Osteoblast (primary cell): ENCODE measurements around the gene MGRN1. TPM values are rescaled to one million over a fixed set of nuclear protein-coding genes. Genes with fewer than 3 reads are reported as not detected.

Experiments used
- DNase-seq: peaks from one replicate; pipeline ENCODE4 v3.0.0; 2011; ENCODE audit warnings: low spot score, mixed read lengths; ENCODE audit not compliant: insufficient read length; ENCODE audit errors: missing footprints
- H2AFZ ChIP-seq: 2 replicates; pipeline ENCODE4 v1.6.0; 2011; ENCODE audit warnings: mild to moderate bottlenecking, low read length
- H3K27ac ChIP-seq: 2 replicates; pipeline ENCODE4 v1.5.1; 2011; ENCODE audit warnings: mild to moderate bottlenecking, low read depth, low read length, moderate library complexity
- H3K27me3 ChIP-seq: 2 replicates; pipeline ENCODE4 v1.6.0; 2012; ENCODE audit warnings: mild to moderate bottlenecking, control low read depth, inconsistent platforms, low read length, moderate library complexity; ENCODE audit not compliant: insufficient read depth
- H3K36me3 ChIP-seq: 2 replicates; pipeline ENCODE4 v1.5.1; 2011; ENCODE audit warnings: mild to moderate bottlenecking, low read length, control low read depth, moderate library complexity; ENCODE audit not compliant: insufficient read depth
- H3K4me1 ChIP-seq: 2 replicates; pipeline ENCODE4 v1.5.1; 2011; ENCODE audit warnings: mild to moderate bottlenecking, low read length, control low read depth, moderate library complexity; ENCODE audit not compliant: insufficient read depth
- H3K4me2 ChIP-seq: 2 replicates; pipeline ENCODE4 v1.6.0; 2011; ENCODE audit warnings: mild to moderate bottlenecking, low read length; ENCODE audit not compliant: insufficient read depth
- H3K4me3 ChIP-seq: fragments of 200-600 bp; sonication (generic); 3 replicates; pipeline ENCODE4 v1.5.1; 2012; ENCODE audit warnings: mild to moderate bottlenecking, low read length, inconsistent platforms; ENCODE audit not compliant: insufficient read depth
- H3K79me2 ChIP-seq: 2 replicates; pipeline ENCODE4 v1.6.0; 2012; ENCODE audit warnings: mild to moderate bottlenecking, low read length, control low read depth, inconsistent platforms; ENCODE audit not compliant: insufficient read depth
- H3K9me3 ChIP-seq: 2 replicates; pipeline ENCODE4 v1.5.1; 2011; ENCODE audit warnings: low read depth, low read length, control low read depth
- H4K20me1 ChIP-seq: 2 replicates; pipeline ENCODE4 v1.6.0; 2012; ENCODE audit warnings: mild to moderate bottlenecking, low read length, control low read depth; ENCODE audit not compliant: insufficient read depth
- total RNA-seq: library from RNA; depleted of rRNA; stranded (reverse); fragments of >200 nt; gene quantifications from 2 replicates; pipeline ENCODE4 v1.2.3, GENCODE V29; 2012
- TF ChIP-seq, protein P1 (sequence below): IDR thresholded peaks from 2 replicates; pipeline ENCODE4 v1.5.1; 2011; ENCODE audit warnings: mild to moderate bottlenecking, low read depth, low read length, moderate library complexity; ENCODE audit errors: extremely low read depth

Gene MGRN1
- total RNA-seq, 1 donor, result 46.7 TPM

DNA sequence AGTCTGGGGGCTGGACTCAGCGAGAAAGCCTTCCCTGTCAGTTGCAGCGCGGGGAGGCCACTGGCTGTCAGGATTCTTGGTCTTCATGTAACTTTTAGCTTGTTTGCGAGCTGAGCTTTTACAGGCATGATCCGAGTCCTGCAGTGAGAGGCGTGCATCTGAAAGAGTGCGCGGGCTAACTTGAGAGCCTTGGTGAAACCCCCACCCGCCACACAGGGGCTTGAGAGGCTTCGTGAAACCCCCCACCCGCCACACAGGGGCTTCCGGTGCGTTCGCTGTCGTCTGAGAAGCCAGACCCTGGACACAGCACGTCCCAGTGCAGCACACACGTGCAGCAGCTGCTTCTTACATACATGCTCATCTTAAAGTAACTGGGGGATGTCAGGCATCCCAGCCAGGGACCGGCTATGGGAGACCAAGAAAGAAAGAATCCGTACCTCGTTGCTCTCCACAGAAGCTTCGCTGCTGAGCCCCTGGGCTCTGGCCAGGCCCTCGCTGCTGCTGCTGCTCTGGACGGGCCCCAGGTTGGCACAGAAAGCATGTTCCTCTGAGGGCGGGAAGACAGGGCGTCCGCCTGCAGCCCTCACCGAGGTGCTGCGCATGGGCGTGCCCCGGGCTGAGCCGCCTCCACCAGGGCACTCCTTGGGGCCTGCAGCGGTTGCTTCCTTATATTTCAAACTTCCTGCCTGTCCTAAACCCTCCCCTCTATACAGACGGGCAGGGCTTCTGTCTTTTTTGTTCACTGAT lies 76.5 kb downstream of the MGRN1 start:
- TF ChIP-seq, protein P1, sequence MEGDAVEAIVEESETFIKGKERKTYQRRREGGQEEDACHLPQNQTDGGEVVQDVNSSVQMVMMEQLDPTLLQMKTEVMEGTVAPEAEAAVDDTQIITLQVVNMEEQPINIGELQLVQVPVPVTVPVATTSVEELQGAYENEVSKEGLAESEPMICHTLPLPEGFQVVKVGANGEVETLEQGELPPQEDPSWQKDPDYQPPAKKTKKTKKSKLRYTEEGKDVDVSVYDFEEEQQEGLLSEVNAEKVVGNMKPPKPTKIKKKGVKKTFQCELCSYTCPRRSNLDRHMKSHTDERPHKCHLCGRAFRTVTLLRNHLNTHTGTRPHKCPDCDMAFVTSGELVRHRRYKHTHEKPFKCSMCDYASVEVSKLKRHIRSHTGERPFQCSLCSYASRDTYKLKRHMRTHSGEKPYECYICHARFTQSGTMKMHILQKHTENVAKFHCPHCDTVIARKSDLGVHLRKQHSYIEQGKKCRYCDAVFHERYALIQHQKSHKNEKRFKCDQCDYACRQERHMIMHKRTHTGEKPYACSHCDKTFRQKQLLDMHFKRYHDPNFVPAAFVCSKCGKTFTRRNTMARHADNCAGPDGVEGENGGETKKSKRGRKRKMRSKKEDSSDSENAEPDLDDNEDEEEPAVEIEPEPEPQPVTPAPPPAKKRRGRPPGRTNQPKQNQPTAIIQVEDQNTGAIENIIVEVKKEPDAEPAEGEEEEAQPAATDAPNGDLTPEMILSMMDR, result no peak
- Histone ChIP-seq H3K27me3 (no peaks in the 10 kb centered on the region), H3K4me2 (no peak overlapping the region), H3K79me2 (no peaks in the 10 kb centered on the region), H3K27ac (no peak overlapping the region), H3K36me3 (peaks cover 57% of the 10 kb centered on the region), H3K4me1 (no peaks in the 10 kb centered on the region), H4K20me1 (peaks cover 3% of the 10 kb centered on the region), H2AFZ (no peak overlapping the region), H3K9me3 (no peaks in the 10 kb centered on the region), H3K4me3 (no peak overlapping the region)
- DNase-seq, result peak; percentile 37

DNA sequence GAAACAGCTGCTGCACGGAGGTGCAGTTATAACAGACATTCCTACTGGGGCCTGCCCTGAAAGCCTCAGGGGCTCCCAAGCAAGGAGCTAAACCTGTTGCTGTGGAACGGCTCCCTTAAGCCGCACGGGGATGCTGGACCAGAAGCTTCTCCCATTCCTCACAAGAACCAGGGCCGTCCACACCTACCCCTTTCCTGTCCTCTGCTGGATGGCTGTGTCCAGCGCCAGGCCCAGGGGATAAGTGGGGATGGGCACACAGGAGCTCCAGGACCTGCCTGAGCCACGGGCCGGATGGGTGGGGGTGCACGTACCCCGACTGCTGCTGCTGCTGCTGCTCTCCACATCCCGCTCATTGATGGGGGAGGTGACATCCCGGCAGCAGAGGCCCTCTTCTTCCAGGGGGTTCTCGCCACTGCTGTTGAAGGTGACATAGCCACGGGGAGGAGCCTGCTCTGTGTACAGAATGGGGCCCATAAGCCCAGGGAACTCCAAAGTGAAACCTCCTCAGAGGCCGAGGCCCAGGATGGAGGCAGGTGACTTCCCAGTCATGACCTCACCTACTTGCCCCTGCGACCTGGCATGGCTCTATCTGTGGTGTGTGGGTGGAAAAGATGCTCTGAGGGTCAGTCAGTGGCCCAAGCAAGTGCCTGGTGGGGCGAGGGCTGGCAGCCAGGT lies 77.3 kb downstream of the MGRN1 start:
- Histone ChIP-seq H2AFZ (no peak overlapping the region), H3K27ac (no peak overlapping the region), H3K4me3 (no peak overlapping the region), H3K9me3 (no peaks in the 10 kb centered on the region), H3K36me3 (peaks cover 56% of the 10 kb centered on the region), H3K4me2 (no peak overlapping the region), H3K27me3 (no peaks in the 10 kb centered on the region), H3K4me1 (no peaks in the 10 kb centered on the region), H3K79me2 (no peaks in the 10 kb centered on the region), H4K20me1 (no peaks in the 10 kb centered on the region)
- TF ChIP-seq, protein P1, result no peak
- DNase-seq, result peak; percentile 86

DNA sequence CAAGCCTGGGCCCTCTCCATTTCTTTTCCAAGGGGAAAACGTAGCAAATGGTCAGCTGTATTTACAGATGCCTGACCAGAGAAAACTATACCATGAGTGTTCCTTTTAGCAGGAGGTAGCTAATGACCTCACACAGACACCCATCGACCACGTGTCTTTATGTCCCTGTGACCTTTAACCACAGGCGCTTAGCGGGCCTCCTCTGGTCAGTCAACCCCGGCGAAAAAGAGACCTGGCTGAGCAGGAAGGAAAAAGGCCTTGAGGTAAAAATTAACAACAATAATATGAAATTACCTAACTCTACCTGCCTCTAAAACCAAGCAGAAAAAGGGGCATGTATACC lies 77.8 kb downstream of the MGRN1 start:
- H3K27ac ChIP-seq, result no peak overlapping the region
- H3K79me2 ChIP-seq, result no peaks in the 10 kb centered on the region
- H4K20me1 ChIP-seq, result no peaks in the 10 kb centered on the region
- no peaks in the 10 kb centered on the region for H3K27me3 ChIP-seq
- TF ChIP-seq, protein P1, result no peak
- no peaks in the 10 kb centered on the region for H3K9me3 ChIP-seq
- no peaks in the 10 kb centered on the region for H3K4me1 ChIP-seq
- DNase-seq, result peak; percentile 23
- H3K36me3 ChIP-seq, result peaks cover 58% of the 10 kb centered on the region
- no peak overlapping the region for H3K4me2 ChIP-seq
- H3K4me3 ChIP-seq, result no peak overlapping the region
- H2AFZ ChIP-seq, result no peak overlapping the region

DNA sequence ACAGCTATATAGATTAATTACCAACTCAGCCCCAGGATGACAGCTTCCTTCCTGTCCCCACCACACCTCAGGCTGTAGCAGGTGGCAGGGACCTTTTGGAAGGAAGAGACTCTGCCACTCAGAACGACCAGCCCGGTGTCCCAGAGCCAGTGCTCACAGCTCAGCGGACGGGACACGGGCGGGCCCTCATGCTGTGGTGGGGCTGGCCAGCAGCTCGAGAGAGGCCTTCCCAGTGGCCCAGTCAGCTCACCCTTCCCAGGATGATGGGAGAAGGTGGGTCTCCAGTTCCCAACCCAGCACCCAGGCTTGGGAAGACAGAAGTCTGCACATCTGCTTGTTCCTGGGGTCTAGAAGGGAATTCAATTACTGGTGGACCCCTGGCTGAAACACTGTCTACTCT lies 79.3 kb downstream of the MGRN1 start:
- H3K79me2 ChIP-seq, result no peaks in the 10 kb centered on the region
- H3K36me3 ChIP-seq, result peaks cover 61% of the 10 kb centered on the region
- DNase-seq, result peak; percentile 72
- no peak overlapping the region for H3K27ac ChIP-seq
- H3K4me2 ChIP-seq, result no peak overlapping the region
- no peaks in the 10 kb centered on the region for H3K27me3 ChIP-seq
- no peaks in the 10 kb centered on the region for H4K20me1 ChIP-seq
- TF ChIP-seq, protein P1, result no peak
- H3K4me3 ChIP-seq, result no peak overlapping the region
- no peaks in the 10 kb centered on the region for H3K4me1 ChIP-seq
- no peaks in the 10 kb centered on the region for H3K9me3 ChIP-seq
- no peak overlapping the region for H2AFZ ChIP-seq
